Astrocyte (in vitro differentiated cells and primary cell): Measurements from ENCODE around the gene FRMD5. TPM values are rescaled to one million over a fixed set of nuclear protein-coding genes. Genes with fewer than 3 reads are reported as not detected.

Experiments used
- DNase-seq: peaks from one replicate; pipeline ENCODE4 v3.0.0-alpha.2; 2010; ENCODE audit warnings: low read depth
- FAIRE-seq: peaks from 2 replicates; lab custom pipeline; 2011; peaks lifted over from hg19 to GRCh38; lab: Jason Lieb, UNC
- H2AFZ ChIP-seq: 2 replicates; pipeline ENCODE4 v1.6.0; 2012; ENCODE audit warnings: low read depth, low read length, inconsistent platforms
- H3K27ac ChIP-seq: 2 replicates; pipeline ENCODE4 v1.5.1; 2011; ENCODE audit warnings: low read depth, low read length, inconsistent platforms
- H3K27me3 ChIP-seq: 2 replicates; pipeline ENCODE4 v1.6.0; 2011; ENCODE audit warnings: low read length, inconsistent platforms; ENCODE audit not compliant: insufficient read depth
- H3K36me3 ChIP-seq: 2 replicates; pipeline ENCODE4 v1.5.1; 2011; ENCODE audit warnings: low read length, inconsistent platforms; ENCODE audit not compliant: insufficient read depth
- H3K4me1 ChIP-seq: 2 replicates; pipeline ENCODE4 v1.5.1; 2011; ENCODE audit warnings: low read length, inconsistent platforms; ENCODE audit not compliant: insufficient read depth
- H3K4me2 ChIP-seq: 2 replicates; pipeline ENCODE4 v1.6.0; 2012; ENCODE audit warnings: low read length, inconsistent platforms
- H3K4me3 ChIP-seq: 2 replicates; pipeline ENCODE4 v1.5.1; 2011; ENCODE audit warnings: low read depth, mild to moderate bottlenecking, low read length, inconsistent platforms; ENCODE audit not compliant: insufficient read depth
- H3K79me2 ChIP-seq: 2 replicates; pipeline ENCODE4 v1.6.0; 2012; ENCODE audit warnings: mild to moderate bottlenecking, low read length, inconsistent platforms; ENCODE audit not compliant: insufficient read depth
- H3K9ac ChIP-seq: 2 replicates; pipeline ENCODE4 v1.6.0; 2012; ENCODE audit warnings: mild to moderate bottlenecking, low read length, inconsistent platforms
- H3K9me3 ChIP-seq: 2 replicates; pipeline ENCODE4 v1.5.1; 2012; ENCODE audit warnings: low read depth, mild to moderate bottlenecking, low read length, inconsistent platforms; ENCODE audit not compliant: insufficient read depth
- H4K20me1 ChIP-seq: 2 replicates; pipeline ENCODE4 v1.6.0; 2012; ENCODE audit warnings: low read length, inconsistent platforms; ENCODE audit not compliant: insufficient read depth
- H3K27ac Mint-ChIP-seq: one replicate; pipeline ENCODE4 v1.8.0; 2021; ENCODE audit warnings: mild to moderate bottlenecking, mixed read lengths; ENCODE audit not compliant: unreplicated experiment
- H3K27me3 Mint-ChIP-seq: one replicate; pipeline ENCODE4 v1.8.0; 2021; ENCODE audit warnings: low read depth, mixed read lengths; ENCODE audit not compliant: unreplicated experiment
- H3K36me3 Mint-ChIP-seq: one replicate; pipeline ENCODE4 v1.8.0; 2021; ENCODE audit warnings: low read depth, mixed read lengths; ENCODE audit not compliant: unreplicated experiment
- H3K4me1 Mint-ChIP-seq: one replicate; pipeline ENCODE4 v1.8.0; 2021; ENCODE audit warnings: low read depth, mixed read lengths; ENCODE audit not compliant: unreplicated experiment
- H3K4me3 Mint-ChIP-seq: one replicate; pipeline ENCODE4 v1.8.0; 2021; ENCODE audit warnings: mild to moderate bottlenecking, moderate library complexity, mixed read lengths; ENCODE audit not compliant: unreplicated experiment
- H3K9me3 Mint-ChIP-seq: one replicate; pipeline ENCODE4 v1.8.0; 2021; ENCODE audit warnings: mild to moderate bottlenecking, mixed read lengths; ENCODE audit not compliant: unreplicated experiment
- EZH2 ChIP-seq: IDR thresholded peaks from 2 replicates; pipeline ENCODE4 v1.6.1; 2012; ENCODE audit warnings: mild to moderate bottlenecking, low read length, inconsistent platforms; ENCODE audit not compliant: insufficient read depth
- total RNA-seq: library from RNA; stranded (reverse); gene quantifications from 2 replicates; pipeline ENCODE4 v1.2.1, GENCODE V29; 2021
- TF ChIP-seq, protein P1 (sequence below): IDR thresholded peaks from 2 replicates; pipeline ENCODE4 v1.5.1; 2011; ENCODE audit warnings: low read depth, mild to moderate bottlenecking, inconsistent platforms, low read length, moderate library complexity; ENCODE audit not compliant: insufficient read depth

FRMD5 gene
- total RNA-seq, 1 donor from 2014 or later: 19.6 TPM

DNA sequence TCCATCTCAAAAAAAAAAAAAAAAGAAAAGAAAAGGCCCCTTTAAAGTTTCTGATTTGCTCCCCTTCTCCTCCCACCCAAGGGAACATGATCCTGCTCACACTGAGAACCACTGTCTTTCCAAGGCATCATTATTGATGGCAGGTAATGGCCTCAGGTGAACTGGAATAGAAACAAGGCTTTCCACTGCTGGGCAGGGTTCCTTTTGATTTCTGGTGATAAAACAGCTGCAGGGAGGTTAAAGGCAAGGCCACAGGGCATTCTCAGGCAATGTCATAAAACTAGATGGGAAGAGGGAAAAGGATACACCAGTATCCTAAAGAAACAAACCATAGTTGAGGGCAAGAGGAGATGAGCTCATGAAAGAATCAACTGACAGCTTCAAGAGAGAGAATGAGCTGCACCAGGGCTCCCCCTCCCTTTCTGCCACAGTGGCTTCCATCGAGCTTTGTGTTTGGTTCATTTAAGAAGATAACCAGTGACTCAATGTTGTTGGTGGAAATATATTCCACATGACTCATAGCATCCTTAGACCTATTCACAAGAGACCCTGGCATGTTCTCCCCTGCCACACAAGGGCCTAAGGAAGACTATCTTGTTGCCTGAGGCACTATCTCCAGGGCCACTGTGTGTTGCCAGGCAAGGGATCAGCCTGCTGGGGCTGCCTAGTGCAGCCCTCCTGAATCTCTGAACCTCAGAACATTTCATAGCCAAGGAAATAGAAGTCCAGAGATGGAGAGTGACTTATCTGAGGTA, 281.9 kb downstream of the FRMD5 start:
- Mint-ChIP-seq H3K4me3 (peak overlapping the region; percentile 9), H3K4me1 (peaks cover 38% of the 10 kb centered on the region), H3K36me3 (peaks cover 14% of the 10 kb centered on the region), H3K27me3 (no peaks in the 10 kb centered on the region), H3K27ac (peak overlapping the region; percentile 75), H3K9me3 (no peaks in the 10 kb centered on the region)
- no peak overlapping the region for H3K4me3 ChIP-seq
- DNase-seq: peak; percentile 99
- FAIRE-seq: peak; percentile 100
- peaks cover 33% of the 10 kb centered on the region for H3K4me1 ChIP-seq
- peaks cover 3% of the 10 kb centered on the region for H3K36me3 ChIP-seq
- TF ChIP-seq, protein P1, sequence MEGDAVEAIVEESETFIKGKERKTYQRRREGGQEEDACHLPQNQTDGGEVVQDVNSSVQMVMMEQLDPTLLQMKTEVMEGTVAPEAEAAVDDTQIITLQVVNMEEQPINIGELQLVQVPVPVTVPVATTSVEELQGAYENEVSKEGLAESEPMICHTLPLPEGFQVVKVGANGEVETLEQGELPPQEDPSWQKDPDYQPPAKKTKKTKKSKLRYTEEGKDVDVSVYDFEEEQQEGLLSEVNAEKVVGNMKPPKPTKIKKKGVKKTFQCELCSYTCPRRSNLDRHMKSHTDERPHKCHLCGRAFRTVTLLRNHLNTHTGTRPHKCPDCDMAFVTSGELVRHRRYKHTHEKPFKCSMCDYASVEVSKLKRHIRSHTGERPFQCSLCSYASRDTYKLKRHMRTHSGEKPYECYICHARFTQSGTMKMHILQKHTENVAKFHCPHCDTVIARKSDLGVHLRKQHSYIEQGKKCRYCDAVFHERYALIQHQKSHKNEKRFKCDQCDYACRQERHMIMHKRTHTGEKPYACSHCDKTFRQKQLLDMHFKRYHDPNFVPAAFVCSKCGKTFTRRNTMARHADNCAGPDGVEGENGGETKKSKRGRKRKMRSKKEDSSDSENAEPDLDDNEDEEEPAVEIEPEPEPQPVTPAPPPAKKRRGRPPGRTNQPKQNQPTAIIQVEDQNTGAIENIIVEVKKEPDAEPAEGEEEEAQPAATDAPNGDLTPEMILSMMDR: no peak
- TF ChIP-seq EZH2: no peak
- H3K4me2 ChIP-seq: peak overlapping the region; percentile 71
- no peaks in the 10 kb centered on the region for H3K9me3 ChIP-seq
- peak overlapping the region; percentile 61 for H3K9ac ChIP-seq
- H3K27me3 ChIP-seq: no peaks in the 10 kb centered on the region
- H4K20me1 ChIP-seq: no peaks in the 10 kb centered on the region
- peak overlapping the region; percentile 89 for H3K27ac ChIP-seq
- no peaks in the 10 kb centered on the region for H3K79me2 ChIP-seq
- H2AFZ ChIP-seq: no peak overlapping the region

DNA sequence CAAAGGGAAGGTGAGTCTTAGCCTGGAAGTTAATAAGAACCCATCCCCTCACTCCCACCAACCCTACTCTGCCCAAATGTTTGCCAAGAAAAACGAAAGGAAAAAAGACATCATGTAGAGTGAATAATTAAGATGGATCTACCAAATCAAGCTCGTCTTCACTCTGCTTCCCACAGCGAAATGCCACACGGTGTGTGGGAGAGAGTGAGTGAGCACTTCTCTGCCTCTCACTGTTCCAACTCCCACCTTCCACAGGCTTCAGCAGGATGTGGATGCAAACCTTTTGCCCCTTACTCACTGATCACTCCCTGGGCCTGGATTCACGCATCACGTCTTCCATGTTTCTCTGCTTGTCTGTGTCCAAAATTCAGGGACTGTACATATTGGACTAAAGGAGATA, 282.9 kb downstream of the FRMD5 start:
- H3K27me3 Mint-ChIP-seq: no peaks in the 10 kb centered on the region
- no peaks in the 10 kb centered on the region for H3K9me3 ChIP-seq
- H2AFZ ChIP-seq: no peak overlapping the region
- H3K36me3 Mint-ChIP-seq: peaks cover 11% of the 10 kb centered on the region
- peak overlapping the region; percentile 34 for H3K27ac Mint-ChIP-seq
- peaks cover 3% of the 10 kb centered on the region for H3K36me3 ChIP-seq
- no peaks in the 10 kb centered on the region for H3K27me3 ChIP-seq
- FAIRE-seq (no peak), DNase-seq (no peak)
- no peaks in the 10 kb centered on the region for H3K9me3 Mint-ChIP-seq
- no peak for TF ChIP-seq EZH2
- TF ChIP-seq, protein P1: no peak
- H4K20me1 ChIP-seq: no peaks in the 10 kb centered on the region
- H3K4me1 Mint-ChIP-seq: peaks cover 38% of the 10 kb centered on the region
- peak overlapping the region; percentile 89 for H3K27ac ChIP-seq
- no peak overlapping the region for H3K9ac ChIP-seq
- peak overlapping the region; percentile 26 for H3K4me2 ChIP-seq
- H3K4me3 ChIP-seq: no peak overlapping the region
- no peaks in the 10 kb centered on the region for H3K79me2 ChIP-seq
- H3K4me1 ChIP-seq: peaks cover 33% of the 10 kb centered on the region
- no peak overlapping the region for H3K4me3 Mint-ChIP-seq

DNA sequence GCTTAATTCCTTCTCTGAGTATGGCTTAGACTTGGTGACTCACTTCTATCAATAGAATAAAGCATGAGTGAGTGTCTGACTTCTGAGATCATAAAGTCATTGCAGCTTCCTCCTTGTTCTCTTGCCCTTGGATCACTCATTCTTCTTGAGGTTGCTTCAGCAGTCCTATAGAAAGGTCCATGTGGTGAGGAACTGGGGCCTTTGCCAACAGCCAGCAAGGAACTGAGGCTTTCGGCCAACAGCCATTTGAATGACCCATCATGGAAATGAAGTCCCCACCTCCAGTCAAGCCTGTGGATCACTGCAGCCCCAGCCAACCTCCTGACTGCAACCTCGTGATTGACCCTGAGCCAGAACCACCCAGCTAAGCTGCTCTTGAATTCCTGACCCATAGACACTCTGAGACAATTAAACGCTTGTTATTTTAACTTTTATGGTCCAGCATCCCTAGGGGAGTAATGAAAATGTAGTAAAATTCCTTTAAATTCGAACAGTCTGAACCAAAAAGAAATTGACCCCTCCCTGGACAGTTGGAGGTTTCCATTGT, 283.8 kb downstream of the FRMD5 start:
- Histone ChIP-seq H2AFZ (no peak overlapping the region), H3K36me3 (peaks cover 3% of the 10 kb centered on the region), H3K9me3 (no peaks in the 10 kb centered on the region), H3K9ac (peak overlapping the region; percentile 3), H3K27ac (peak overlapping the region; percentile 89), H3K4me1 (peaks cover 33% of the 10 kb centered on the region), H4K20me1 (no peaks in the 10 kb centered on the region), H3K79me2 (no peaks in the 10 kb centered on the region), H3K4me3 (no peak overlapping the region), H3K4me2 (peak overlapping the region; percentile 26), H3K27me3 (no peaks in the 10 kb centered on the region)
- Mint-ChIP-seq H3K27me3 (no peaks in the 10 kb centered on the region), H3K27ac (peak overlapping the region; percentile 55), H3K9me3 (no peaks in the 10 kb centered on the region), H3K4me1 (peaks cover 38% of the 10 kb centered on the region), H3K4me3 (peak overlapping the region; percentile 12), H3K36me3 (peaks cover 11% of the 10 kb centered on the region)
- DNase-seq (peak; percentile 98), FAIRE-seq (peak; percentile 94)
- TF ChIP-seq, protein P1: no peak
- no peak for TF ChIP-seq EZH2
